Kidney capillary endothelial cell (primary cell): ENCODE results near the gene DAB1.

Experiments used
- DNase-seq: peaks from one replicate; pipeline ENCODE4 v3.0.0-alpha.2; 2018; ENCODE audit warnings: low spot score

Gene DAB1

DNA sequence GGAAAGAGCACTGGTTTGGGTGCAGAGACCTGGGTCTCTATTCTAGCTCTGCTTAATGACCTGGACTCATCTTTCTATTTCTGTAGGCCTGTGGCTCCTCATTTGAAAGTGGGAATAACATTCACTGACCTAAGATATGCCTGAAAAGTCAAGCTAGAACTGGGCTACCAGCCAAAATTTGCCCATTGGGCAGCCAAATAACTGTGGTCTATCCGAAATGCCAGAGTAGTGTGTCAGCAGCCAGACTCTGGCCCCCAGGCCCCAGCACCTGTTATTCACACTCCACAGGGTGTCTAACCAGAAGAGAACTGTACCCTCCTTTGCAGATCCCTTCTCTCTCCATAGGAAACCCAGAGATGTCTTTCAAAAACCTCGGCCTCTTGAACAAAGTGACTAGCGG is 12.6 kb downstream of the DAB1 start:
- no peak for DNase-seq

DNA sequence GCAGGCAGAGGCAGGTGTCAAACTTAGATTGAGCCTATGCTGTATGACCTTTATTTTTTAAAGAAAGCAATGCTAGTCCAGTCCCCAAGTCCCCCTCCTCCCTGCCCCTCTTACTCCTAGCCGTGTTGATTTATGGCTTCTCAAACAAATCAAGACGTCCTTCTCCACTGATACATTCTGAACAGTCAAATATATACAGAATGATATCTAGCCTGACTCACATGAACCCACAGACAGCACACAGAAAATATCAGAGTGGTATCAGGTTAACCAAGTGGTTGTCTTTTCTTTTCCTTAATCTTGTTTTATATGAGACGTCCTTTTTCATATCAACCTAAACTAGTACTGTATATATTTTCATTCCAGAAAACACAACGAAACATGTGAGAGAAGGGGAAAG is 13.4 kb downstream of the DAB1 start:
- DNase-seq = no peak

DNA sequence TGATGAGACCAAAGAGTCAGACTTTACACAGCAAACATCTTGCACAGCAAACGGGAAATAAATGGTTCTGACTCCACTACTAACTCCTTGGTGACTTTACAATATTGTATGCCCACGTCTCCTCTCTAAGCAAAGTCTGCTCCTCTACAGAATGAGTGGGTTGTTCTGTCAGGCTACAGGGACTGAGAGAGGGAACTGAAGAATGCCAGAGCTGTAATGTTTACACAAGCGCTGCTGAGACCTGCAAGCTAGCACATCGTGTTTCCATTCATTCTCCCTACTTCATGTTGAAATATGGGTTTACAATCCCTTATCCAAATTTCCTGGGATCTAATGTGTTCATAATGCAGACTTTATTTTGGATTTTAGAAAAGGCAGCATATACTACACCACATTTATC is 15.9 kb downstream of the DAB1 start:
- DNase-seq = no peak

DNA sequence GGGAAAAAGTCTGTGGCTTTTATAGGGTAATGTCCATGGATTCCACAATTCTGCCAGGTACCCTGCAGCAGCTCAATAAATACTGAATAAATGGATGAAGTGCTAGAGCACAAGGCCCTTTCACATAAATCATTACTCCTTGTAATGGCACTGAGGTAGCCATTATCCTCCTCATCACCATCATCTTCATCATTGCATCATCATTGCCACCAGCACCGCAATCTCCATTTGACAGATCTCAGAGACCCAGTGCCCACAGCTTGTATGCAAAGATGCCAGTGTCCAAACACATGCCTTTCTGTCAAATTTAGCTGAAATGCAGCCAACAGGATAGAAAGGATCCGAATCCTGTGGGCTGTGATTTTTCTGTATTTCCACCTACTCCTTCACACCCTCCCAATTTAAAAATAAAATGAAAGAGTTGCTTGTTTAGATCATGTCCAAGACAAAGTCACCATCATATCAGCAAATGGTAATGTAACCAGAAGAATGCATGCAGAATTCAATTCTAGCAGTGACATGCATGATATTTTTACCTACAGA is 17.4 kb downstream of the DAB1 start:
- DNase-seq = no peak

DNA sequence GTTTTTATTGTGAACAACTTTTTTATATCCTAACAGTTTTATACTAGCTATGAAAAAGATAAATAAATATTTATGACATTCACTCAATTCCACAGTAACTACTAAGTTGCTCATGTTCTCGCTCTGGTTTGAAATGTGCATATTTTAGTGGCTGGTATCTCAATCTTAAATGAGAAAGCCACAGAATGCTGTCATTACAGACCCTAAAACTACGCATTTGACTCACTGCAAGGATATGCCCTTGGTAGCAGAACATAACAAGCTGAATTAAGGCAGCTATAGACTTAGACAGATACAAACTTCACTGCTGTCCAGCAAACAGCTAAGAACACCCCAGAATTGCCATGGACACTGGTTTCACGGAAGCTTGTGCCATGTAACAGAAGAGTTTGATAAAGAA is 19.0 kb downstream of the DAB1 start:
- no peak for DNase-seq

DNA sequence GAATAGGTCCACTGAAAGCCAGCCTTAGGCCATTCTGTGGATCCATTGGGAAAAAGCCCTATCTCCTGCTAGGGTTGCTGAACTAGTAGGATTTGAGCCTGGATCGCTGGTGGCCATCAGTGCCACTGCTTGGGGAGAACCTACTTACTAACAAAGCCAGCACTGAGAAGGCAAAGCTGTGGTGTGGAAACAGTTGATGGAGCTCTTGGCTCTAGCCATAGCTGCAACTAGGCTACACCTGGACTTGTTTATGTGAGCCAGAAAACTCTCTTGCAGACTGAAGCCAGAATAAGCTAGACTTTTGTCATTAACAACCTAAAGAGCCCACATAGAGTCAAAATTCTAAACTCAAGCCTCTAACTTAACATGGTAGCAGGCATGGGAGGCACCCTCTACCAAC is 20.7 kb downstream of the DAB1 start:
- DNase-seq = no peak

DNA sequence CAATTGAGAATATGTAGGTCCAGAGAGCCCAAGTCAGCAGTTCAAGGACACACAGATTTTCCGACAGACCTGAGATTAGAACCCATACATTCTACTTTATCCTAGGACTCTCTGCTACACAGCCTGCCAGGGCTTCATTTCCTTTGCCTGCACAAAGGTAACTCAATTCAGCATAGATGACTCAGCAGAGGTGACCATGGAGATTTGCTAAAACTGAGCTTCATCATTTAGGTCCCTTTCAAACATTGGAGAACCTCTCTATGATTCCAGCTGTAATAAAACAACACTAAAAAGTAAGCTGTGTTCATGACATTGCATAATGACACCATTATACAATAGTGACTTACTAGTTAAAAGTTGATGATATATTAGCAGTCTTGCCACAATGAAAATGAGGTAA is 22.2 kb downstream of the DAB1 start:
- DNase-seq = no peak

DNA sequence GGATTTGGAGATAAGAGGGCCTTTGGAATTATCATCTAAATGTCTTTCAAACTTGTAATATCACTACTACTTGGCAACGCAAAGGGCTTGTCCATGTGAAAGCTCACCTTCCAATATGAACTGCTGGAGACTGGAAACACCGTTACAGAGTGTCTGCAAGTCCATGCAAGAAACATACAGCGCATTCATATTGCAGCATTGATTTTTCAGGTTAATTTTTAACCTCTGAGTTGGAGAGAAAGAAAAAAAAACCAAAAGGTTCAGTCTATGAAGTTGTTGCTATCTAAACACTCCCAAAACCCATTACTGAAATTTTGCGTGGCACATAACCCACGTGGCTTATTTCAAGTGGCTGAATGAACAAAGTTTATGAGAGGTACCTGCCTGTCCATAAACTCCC is 23.8 kb downstream of the DAB1 start:
- DNase-seq = no peak

DNA sequence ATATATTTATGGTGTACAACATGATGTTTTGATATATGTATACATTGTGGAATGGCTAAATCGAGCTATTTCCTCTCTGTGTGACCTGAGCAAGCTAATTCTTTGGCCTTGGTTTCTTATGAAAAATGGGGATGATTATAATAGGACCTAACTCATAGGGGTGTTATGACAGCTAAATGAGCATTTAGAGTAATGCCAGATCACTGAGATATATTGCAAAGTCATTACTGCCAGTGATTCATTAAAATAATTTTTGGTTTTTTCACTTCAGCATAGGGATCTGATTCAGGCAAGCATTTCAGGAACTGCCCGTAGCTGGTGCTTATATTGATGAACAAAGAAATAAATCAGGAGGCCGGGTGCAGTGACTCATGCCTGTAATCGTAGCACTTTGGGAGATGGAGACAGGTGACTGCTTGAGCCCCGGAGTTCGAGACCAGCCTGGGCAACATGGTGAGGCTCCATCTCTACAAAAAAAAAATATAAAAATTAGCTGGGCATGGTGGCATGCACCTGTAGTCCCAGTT is 30.7 kb downstream of the DAB1 start:
- DNase-seq = no peak

DNA sequence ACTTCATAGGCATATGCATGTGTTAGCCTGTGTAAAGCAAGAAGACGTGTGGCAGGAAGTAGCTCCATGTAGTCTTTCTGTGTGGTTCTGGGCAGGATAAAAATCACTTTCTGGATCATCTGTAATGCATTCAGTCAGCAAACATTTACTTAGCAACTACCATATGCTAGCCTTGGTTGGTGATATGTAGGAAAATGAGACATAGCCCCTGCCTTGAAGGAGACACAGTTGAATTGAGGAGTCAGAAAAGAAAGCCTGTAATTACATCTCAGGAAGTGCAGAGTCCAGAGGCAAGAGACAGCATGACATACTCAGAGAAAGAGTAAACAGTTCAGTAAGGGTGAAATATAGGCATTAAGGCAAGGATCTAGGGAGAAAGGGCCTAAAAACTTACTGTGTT is 38.5 kb downstream of the DAB1 start:
- no peak for DNase-seq

DNA sequence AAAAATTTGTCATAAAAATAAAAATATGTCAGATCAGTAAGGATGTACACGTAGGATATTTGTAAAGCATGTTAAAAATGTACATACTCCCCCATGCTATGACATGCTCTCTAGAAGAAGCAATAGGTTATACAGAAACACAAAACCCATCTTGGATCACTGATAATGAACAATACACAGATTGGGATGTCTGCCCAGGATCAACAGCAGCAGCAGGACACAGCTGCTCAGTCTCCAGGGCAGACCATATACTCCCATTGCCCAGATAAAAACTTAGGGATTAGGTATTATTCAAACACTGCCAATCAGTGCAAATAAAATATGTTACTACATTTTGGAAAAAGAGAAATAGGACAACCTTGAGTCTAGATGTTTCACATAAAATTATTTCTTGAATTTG is 39.0 kb downstream of the DAB1 start:
- DNase-seq = no peak

DNA sequence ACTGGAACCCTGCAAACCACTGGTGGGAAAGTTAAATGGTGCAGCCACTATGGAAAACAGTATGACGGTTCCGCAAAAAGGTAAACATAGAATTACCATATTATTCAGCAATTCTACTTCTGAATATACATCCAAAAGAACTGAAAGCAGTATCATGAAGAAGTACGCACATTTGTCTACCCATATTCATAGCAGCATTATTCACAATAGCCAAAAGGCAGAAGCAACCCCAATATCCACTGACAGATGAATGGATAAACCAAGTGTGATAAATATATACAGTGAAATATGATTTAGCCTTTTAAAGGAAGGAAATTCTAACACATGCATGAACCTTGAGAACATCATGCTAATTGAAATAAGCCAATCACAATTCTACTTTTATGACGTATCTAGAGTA is 39.6 kb downstream of the DAB1 start:
- no peak for DNase-seq

DNA sequence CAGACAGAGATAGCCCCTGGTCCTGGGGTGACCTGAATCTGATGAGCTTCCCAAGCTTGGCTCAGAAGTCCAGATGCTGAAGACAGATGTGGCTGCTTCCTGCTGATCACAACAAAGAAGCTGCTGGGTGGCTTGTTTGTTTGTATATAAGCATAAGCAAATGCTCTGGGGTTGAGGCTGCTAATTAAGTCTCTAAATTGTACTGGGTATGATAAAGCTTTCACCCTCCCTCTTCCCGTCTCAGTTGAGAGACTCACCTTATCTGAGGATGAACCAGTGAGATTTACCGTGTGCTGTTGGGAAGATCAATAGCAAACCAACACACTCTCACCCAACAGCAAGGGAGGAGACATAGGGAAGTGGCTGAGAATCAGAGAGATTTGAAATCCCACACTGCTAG is 42.0 kb downstream of the DAB1 start:
- DNase-seq = no peak

DNA sequence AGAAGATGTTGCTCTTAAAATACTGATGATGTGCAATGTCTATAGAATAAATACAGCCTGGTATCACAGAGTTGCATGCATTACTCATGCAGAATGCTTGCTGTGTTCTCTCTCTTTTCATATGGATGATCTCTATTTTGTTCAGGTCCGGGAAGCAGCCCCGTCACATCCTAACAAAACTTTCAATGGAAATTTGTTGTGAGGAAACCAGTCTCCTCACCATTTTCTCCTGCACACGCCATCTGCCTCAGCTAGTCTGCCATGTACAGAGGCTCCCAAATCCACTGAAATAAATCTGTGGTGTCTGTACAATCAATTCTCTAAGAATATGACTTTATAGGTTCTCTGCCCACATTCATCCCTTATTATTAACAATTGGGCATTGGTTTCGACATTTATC is 42.4 kb downstream of the DAB1 start:
- no peak for DNase-seq

DNA sequence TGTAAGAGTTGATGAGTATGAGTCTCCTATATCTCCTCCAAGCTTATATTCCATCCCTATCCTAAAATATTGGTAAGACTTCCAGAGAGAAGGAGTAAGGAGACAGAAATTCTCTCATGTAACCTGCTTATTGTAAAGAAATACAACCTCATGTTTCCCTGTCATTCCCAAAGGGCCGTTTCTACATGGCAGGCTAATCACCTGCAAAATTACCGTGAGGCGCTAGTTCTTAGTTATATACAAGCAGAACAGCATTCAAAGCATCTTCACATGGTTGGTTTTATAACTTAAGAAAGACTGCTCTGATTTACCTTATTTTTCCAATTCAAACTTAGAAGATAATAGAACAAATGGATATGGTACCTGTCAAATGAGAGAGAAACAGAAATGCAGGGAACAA is 42.9 kb downstream of the DAB1 start:
- no peak for DNase-seq

DNA sequence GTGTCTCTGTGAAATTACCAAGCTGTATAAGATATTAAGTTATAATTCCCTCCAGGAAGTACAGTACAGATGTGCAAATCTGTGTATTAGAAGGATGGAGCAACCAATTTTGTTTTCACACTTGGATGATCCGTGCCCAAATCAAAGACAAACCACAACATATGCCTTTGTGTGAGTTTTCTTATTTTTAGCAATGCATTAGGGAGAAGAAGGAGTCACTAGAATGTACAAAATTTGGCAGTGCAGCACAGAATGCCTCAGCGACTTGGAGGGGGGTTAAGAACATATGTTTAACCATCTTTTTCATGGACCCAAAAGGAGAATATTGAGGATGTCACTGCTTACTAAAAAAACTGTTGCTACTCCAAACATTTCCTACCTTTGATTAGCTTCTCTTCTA is 45.3 kb downstream of the DAB1 start:
- no peak for DNase-seq

DNA sequence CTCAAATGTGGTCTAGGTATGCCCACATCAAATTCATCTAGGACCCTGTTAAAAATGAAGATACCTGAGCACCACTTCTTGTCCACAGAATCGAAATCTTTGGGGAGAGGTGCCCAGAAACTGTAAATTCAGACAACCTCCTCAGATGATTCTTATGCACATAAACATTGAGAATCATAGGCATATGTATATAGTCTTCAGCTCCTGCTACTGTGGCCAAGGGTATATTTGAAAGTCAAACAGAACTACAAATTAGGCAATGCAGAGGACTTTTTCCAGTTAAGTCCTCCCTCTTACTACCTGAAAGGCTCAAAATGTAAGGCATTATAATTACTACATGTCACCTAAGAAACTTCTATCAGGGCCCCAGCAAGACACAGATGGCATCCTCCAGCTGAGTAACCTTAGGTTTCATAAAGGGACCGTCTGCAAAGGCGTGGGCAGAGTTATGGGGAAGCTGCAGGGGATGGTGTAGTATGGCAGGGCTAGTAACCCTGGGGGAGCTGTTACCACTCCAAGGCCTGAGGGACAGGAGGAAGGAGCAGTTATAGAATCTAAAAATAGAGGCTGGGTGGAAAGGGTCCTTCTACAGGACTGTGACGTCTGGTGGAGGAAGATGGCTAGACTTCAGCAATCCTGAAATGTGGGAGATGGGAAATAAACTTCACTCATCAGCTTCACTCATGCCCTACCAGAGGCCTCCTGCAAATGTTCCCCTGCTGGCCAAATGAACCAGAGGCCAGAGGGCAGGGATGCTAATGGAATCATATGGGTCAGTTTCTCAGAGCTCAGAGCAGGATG is 46.3 kb downstream of the DAB1 start:
- DNase-seq = no peak

DNA sequence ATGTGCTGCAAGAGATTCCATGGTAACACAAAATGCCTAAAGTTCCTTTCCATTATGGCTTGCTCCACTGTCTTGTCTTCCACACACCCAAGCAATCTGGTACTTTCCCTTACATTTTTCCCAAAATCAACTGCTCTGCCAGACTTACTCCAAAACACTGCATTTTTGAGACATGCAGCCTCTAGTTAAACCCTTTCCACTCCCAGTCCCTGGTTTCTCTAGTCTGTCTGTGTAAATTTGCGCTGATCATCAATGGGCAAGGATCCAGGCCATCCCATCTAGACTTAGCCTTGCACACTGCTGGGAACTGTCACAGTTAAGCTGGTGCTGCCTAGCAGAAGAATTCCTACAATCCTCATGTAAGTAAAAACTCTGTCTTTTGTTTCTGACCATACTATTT is 47.8 kb downstream of the DAB1 start:
- no peak for DNase-seq

DNA sequence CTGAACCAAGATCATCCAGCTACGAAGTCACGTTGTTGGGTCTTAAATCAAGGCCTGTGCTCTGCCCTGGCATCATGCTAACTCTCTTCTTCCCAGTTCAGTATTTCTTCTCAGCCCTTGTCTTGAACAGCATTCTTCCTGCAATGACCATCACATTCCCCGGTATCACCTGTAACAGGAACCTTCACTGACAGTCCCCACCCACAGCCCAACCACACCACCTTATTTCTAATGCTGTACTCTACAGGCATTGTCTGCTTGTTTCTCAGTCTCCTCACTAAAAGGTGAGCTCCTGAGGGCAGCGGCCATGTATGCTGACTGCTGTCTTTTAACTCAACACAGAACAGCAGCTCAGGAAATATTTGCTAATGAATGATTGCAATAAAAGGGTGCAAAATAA is 54.0 kb downstream of the DAB1 start:
- DNase-seq = no peak

DNA sequence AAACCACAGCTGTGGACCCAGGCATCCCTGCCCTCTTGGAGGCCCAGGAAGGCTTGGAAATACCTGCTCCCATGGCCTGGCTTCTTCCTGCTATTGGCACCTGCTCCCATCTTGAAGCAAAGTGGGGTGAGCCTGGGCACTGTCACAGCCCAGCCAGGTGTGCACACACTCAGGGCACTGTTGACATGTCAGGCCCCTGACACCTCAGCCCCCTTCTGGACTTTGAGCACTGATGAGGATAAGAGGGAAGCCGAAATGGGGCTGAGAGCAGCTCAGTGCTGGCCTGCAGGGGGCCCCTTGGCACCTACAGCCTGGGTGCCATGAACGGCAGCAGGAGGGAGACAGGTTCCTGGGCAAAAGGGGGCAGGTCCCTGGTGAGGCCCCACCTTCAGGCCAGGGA is 55.9 kb downstream of the DAB1 start:
- no peak for DNase-seq

DNA sequence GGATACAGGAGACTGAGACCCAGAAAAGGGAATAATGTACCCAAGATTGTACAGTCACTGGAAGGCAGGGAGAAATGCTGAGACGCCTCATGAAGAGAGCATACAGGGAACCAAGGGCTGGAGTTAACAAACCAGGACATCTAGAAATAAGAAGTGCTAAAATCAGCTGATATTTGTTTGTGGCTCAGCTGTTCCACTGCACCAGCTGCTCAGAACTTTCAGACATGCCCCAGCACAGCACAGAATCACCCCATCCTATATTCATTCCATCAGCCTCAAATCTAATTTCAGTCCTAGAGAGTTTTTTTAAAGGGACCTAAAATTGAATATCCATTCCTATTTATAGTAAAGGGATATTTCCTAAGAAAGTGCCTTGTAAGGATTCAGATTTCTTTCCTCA is 60.2 kb downstream of the DAB1 start:
- no peak for DNase-seq

DNA sequence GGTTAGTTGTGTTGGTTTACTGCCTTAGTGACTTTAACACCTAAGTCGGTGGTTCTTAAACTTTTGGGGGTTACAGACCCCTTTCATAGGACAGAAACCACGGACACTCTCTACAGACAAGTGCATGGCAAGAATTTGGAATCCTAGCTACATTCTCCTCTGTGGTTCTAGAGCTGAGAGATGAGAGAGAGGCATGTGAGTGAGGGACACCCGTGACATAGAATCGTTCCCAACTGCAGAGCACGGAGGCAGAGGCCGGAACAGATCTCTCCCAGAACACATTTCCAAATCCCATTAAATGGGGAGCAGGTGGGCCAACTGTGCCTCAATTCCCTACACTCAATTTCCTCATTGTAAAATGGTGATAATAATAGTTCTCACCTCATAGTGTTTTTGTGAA is 60.7 kb downstream of the DAB1 start:
- DNase-seq = no peak

DNA sequence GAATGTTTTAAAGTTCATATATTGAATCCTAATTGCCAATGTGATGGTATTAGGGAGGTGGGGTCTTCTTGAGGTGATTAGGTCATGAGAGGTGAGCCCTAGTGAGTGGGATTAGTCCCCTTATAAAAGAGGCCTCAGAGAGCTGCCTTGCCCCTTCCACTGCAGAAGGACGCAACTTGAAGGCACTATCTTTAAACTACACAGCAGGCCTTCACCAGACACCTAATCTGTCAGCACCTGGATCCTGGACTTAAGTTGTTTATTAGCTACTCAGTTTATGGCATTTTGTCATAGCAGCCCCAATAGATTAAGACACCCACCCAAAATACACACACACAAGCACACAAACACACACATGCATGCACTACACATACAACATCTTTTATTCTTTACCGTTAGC is 61.4 kb downstream of the DAB1 start:
- DNase-seq = no peak

DNA sequence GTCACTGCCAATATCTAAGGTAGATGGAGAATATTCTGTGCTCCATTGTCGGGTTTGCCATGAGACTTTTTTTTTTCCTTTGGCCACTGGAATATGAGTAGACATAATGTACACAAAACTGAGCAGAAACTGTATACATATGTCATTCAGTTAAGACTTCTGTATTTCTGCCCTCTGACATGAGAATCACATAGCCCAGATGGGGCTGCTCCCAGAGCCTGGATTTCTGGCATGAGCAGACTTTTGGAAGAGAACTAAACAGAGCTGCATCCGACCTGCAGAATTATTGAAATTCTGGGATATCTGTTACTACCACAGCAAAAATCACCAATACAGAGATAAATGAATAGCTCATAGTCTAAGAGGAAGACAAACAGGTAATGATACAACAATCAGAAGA is 62.3 kb downstream of the DAB1 start:
- DNase-seq = no peak
